ENCODE data around the gene PABPC1L2B. TPM values are rescaled to one million over a fixed set of nuclear protein-coding genes. Genes with fewer than 3 reads are reported as not detected.
"Not testable (repeated sequence)": the region's sequence is repeated elsewhere in the genome, so short reads cannot be mapped to it uniquely, and the experiment has no call there.

PABPC1L2B gene
- total RNA-seq (2014; rRNA removed; shearing (Covaris generic)), result 0.11 and 0.17 TPM in 2 replicates

- not testable (repeated sequence) for H3K36me3 ChIP-seq (replicated peaks; ENCODE audit: control insufficient read depth, insufficient read depth, low read length); H3K4me3 ChIP-seq (ENCODE audit: insufficient read depth, low read depth, low read length); DNase-seq; H3K27me3 ChIP-seq (ENCODE audit: control insufficient read depth, insufficient read depth, low read length)
These were observed at the start of gene PABPC1L2B for GRCh38 chrX:73002733-73003132. PABPC1L2B (plus strand) TSS chrX:73002939; CDS start chrX:73003643, 704 bp downstream.

DNA sequence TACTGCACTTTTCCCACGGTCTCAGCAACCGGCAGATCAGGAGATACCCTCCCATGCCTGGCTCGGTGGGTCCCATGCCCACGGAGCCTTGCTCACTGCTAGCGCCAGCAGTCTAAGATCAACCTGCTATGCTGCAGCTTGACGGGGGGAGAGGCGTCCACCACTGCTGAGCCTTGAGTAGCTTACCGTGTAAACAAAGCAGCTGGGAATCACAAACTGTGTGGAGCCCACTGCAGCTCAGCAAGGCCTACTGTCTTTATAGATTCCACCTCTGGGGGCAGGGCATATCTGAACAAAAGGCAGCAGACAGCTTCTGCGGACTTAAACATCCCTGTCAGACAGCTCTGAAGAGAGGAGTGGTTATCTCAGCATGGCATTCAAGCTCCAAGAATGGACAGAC lies 42.8 kb upstream of the PABPC1L2B start:
- not testable (repeated sequence) for DNase-seq; H3K4me3 ChIP-seq (ENCODE audit: insufficient read depth, low read depth, low read length); H3K36me3 ChIP-seq (replicated peaks; ENCODE audit: control insufficient read depth, insufficient read depth, low read length); H3K27me3 ChIP-seq (ENCODE audit: control insufficient read depth, insufficient read depth, low read length)

- not testable (repeated sequence) for H3K36me3 ChIP-seq (replicated peaks; ENCODE audit: control insufficient read depth, insufficient read depth, low read length); DNase-seq; H3K4me3 ChIP-seq (ENCODE audit: insufficient read depth, low read depth, low read length); H3K27me3 ChIP-seq (ENCODE audit: control insufficient read depth, insufficient read depth, low read length)
These were observed 30.9 kb upstream of the PABPC1L2B start for GRCh38 chrX:72971859-72972258.

- H3K4me3 ChIP-seq (ENCODE audit: insufficient read depth, low read depth, low read length); DNase-seq; H3K27me3 ChIP-seq (ENCODE audit: control insufficient read depth, insufficient read depth, low read length); H3K36me3 ChIP-seq (replicated peaks; ENCODE audit: control insufficient read depth, insufficient read depth, low read length): not testable (repeated sequence)
These were observed 27.9 kb upstream of the PABPC1L2B start for GRCh38 chrX:72974885-72975284.

DNA sequence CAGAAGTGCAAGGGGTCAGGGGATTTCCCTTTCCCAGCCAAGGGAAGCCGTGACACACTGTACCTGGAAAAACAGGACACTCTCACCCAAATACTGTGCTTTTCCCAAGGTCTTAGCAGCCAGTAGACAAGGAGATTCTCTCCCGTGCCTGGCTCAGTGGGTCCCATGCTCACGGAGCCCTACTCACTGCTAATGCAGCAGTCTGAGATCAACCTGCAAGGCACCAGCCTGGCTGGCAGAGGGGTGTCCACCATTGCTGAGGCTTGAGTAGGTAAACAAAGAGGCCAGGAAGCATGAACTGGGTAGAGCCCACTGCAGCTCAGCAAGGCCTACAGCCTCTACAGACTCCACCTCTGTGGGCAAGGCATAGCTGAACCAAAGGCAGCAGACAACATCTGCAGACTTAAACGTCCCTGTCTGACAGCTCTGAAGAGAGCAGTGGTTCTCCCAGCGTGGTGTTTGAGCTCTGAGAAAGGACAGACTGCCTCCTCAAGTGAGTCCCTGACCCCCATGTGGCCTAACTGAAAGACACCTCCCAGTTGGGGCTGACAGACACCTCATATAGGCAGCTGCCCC lies 21.8 kb upstream of the PABPC1L2B start:
- not testable (repeated sequence) for H3K4me3 ChIP-seq (ENCODE audit: insufficient read depth, low read depth, low read length); H3K36me3 ChIP-seq (replicated peaks; ENCODE audit: control insufficient read depth, insufficient read depth, low read length); DNase-seq

DNA sequence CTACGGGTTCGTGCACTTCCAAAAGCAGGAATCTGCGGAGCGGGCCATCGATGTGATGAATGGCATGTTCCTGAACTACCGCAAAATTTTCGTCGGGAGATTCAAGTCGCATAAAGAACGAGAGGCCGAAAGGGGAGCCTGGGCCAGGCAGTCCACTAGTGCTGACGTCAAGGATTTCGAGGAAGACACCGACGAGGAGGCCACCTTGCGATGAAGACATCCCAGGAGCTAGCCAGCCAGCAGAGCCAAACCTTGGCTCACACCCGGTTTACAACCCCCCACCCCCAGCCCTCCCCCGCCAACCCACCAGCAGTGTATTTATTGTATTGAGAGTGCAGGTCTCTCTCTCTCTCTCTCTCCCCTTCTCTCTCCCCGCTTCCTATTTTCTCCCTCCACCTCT lies 1.3 kb downstream of the PABPC1L2B start:
- H3K27me3 ChIP-seq (ENCODE audit: control insufficient read depth, insufficient read depth, low read length); H3K36me3 ChIP-seq (replicated peaks; ENCODE audit: control insufficient read depth, insufficient read depth, low read length); DNase-seq; H3K4me3 ChIP-seq (ENCODE audit: insufficient read depth, low read depth, low read length): not testable (repeated sequence)

More for the DNA sequence above, 21.8 kb upstream of the PABPC1L2B start:
- H3K27me3 ChIP-seq (ENCODE audit: control insufficient read depth, insufficient read depth, low read length), result not testable (repeated sequence)

DNA sequence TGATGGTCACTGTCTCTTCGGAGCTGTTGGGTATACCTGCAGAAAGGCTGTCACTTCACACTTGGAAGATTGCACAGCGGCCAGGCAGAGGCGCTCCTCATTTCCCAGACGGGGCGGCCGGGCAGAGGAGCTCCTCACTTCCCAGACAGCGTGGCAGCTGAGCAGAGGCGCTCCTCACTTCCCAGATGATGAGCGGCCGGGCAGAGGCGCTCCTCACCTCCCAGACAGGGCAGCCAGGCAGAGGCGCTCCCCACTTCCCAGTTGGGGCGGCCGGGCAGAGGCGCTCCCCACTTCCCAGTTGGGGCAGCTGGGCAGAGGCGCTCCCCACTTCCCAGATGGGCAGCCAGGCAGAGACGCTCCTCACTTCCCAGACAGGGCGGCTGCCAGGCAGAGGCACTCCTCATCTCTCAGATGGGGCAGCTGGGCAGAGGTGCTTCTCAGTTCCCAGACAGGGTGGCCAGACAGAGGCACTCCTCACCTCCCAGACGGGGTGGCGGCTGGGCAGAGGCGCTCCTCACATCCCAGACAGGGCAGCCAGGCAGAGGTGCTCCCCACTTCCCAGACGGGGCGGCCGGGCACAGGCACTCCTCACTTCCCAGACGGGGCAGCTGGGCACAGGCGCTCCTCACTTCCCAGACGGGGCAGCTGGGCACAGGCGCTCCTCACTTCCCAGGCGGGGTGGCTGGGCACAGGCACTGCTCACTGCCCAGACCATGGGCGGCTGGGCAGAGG lies 18.8 kb downstream of the PABPC1L2B start:
- no peak overlapping the region for H3K4me3 ChIP-seq (ENCODE audit: insufficient read depth, low read depth, low read length)
- no peak for DNase-seq
- no peaks in the 10 kb centered on the region for H3K36me3 ChIP-seq (replicated peaks; ENCODE audit: control insufficient read depth, insufficient read depth, low read length)
- no peaks in the 10 kb centered on the region for H3K27me3 ChIP-seq (ENCODE audit: control insufficient read depth, insufficient read depth, low read length)

DNA sequence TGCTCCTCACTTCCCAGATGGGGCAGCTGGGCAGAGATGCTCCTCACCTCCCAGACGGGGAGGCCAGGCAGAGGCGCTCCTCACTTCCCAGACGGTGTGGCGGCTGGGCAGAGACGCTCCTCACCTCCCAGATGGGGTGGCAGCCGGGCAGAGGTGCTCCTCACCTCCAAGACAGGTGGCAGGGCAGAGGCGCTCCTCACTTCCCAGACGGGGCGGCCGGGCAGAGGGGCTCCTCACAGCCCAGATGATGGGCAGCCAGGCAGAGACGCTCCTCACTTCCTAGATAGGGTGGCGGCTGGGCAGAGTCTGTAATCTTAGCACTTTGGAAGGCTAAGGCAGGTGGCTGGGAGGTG lies 19.3 kb downstream of the PABPC1L2B start:
- H3K36me3 ChIP-seq (replicated peaks; ENCODE audit: control insufficient read depth, insufficient read depth, low read length); DNase-seq; H3K4me3 ChIP-seq (ENCODE audit: insufficient read depth, low read depth, low read length); H3K27me3 ChIP-seq (ENCODE audit: control insufficient read depth, insufficient read depth, low read length): not testable (repeated sequence)

DNA sequence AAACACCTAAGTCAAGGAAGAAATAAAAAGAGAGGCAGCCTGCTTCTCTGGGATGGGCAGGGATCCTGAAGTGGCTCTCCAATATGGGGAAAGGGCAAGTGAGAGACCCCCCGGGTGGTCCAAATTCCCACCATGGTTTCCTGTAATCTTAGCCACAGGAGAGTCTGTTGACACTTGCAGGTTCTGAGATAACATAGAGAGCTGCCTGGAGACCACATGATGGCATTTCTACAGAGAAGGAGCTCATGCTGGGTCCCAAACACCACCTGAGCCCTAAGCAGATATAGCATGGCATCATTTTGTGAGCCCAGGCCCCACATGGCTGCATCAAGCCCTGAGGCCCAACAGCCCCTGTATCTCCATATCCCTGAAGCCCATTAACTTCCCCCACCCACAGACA lies 26.1 kb downstream of the PABPC1L2B start:
- Histone ChIP-seq H3K4me3 (ENCODE audit: insufficient read depth, low read depth, low read length) (no peak overlapping the region), H3K27me3 (ENCODE audit: control insufficient read depth, insufficient read depth, low read length) (no peaks in the 10 kb centered on the region), H3K36me3 (replicated peaks; ENCODE audit: control insufficient read depth, insufficient read depth, low read length) (no peaks in the 10 kb centered on the region)
- no peak for DNase-seq

Other genes with a start within 250 kb of the PABPC1L2B start
- not detected in 2 replicates for gene DMRTC1B, start 226.0 kb upstream of the PABPC1L2B start, total RNA-seq (2014; rRNA removed; shearing (Covaris generic))
- gene FAM236B, start 220.3 kb upstream of the PABPC1L2B start, total RNA-seq (2014; rRNA removed; shearing (Covaris generic)), result not detected in 2 replicates
- gene FAM236D, start 194.7 kb upstream of the PABPC1L2B start, total RNA-seq (2014; rRNA removed; shearing (Covaris generic)), result not detected in 2 replicates
- not detected in 2 replicates for gene FAM236C, start 90.3 kb upstream of the PABPC1L2B start, total RNA-seq (2014; rRNA removed; shearing (Covaris generic))
- gene FAM236A, start 64.7 kb upstream of the PABPC1L2B start, total RNA-seq (2014; rRNA removed; shearing (Covaris generic)), result not detected in 2 replicates
- gene DMRTC1, start 59.1 kb upstream of the PABPC1L2B start, total RNA-seq (2014; rRNA removed; shearing (Covaris generic)), result not detected in 2 replicates
- 0.03 and 0.26 TPM in 2 replicates for gene PABPC1L2A, start 76.6 kb downstream of the PABPC1L2B start, total RNA-seq (2014; rRNA removed; shearing (Covaris generic))
- gene NAP1L2, start 211.9 kb downstream of the PABPC1L2B start, total RNA-seq (2014; rRNA removed; shearing (Covaris generic)), result 12.2 and 12.5 TPM in 2 replicates